Endothelial cell of umbilical vein (primary cell): Measurements from ENCODE around the gene TTC33. TPM values are rescaled to one million over a fixed set of nuclear protein-coding genes. Genes with fewer than 3 reads are reported as not detected.

Experiments used
- BruUV-seq: library from RNA; stranded (reverse); fragments of 400-500 nt; replicated peaks from 2 replicates; lab custom pipeline; 2021; lab: Mats Ljungman, UMichigan
- CTCF ChIA-PET: fragments of 300-600, 350-600 bp; sonication (Branson Sonifier 250); formaldehyde crosslinking; loops from one replicate; lab custom pipeline; 2021; ENCODE audit warnings: antibody characterized with exemption, inconsistent platforms; lab: Charles Lee
- POLR2A ChIA-PET: fragments of 300-600, 350-600 bp; sonication (Branson Sonifier 250); formaldehyde crosslinking; loops from one replicate; lab custom pipeline; 2021; ENCODE audit warnings: antibody characterized with exemption, inconsistent platforms; lab: Charles Lee
- DNase-seq: peaks from one replicate; pipeline ENCODE4 v3.0.0-alpha.2; 2011; ENCODE audit warnings: low read depth, low spot score
- FAIRE-seq: peaks from 2 replicates; lab custom pipeline; 2011; peaks lifted over from hg19 to GRCh38; lab: Jason Lieb, UNC
- H2AFZ ChIP-seq: 2 replicates; pipeline ENCODE4 v1.6.0; 2012; ENCODE audit warnings: low read depth, low read length, control low read depth, inconsistent platforms
- H3K27ac ChIP-seq: 2 replicates; pipeline ENCODE4 v1.5.1; 2011; ENCODE audit warnings: low read depth, mild to moderate bottlenecking, control low read depth, low read length, moderate library complexity; ENCODE audit not compliant: insufficient read depth
- H3K27me3 ChIP-seq, 2 experiments: 2 replicates each; pipeline versions ENCODE4 v1.6.0 to v1.6.1; 2011; ENCODE audit warnings: low read length in 2 of 2, mixed read lengths in 1 of 2; ENCODE audit not compliant: control insufficient read depth in 2 of 2, insufficient read depth in 2 of 2
- H3K36me3 ChIP-seq, 2 experiments: 2 replicates in 1 of 2; 3 replicates in 1 of 2; pipeline ENCODE4 v1.5.1; 2011; ENCODE audit warnings: low read length in 2 of 2, mild to moderate bottlenecking in 1 of 2, moderate library complexity in 1 of 2; ENCODE audit not compliant: control insufficient read depth in 2 of 2, insufficient read depth in 2 of 2; ENCODE audit errors: extremely low read depth in 1 of 2
- H3K4me1 ChIP-seq: 3 replicates; pipeline ENCODE4 v1.5.1; 2011; ENCODE audit warnings: mild to moderate bottlenecking, low read length; ENCODE audit not compliant: control insufficient read depth, insufficient read depth; ENCODE audit errors: extremely low read depth
- H3K4me2 ChIP-seq: 2 replicates; pipeline ENCODE4 v1.6.1; 2011; ENCODE audit warnings: low read length, control low read depth, mixed read lengths; ENCODE audit not compliant: insufficient read depth
- H3K4me3 ChIP-seq, 3 experiments: fragments of 200-600 bp in 1 of 3; sonication (generic), shearing (Covaris generic) in 1 of 3; replicated peaks in 1 of 3; 2 replicates each; pipeline ENCODE4 v1.5.1; 2011 to 2016; ENCODE audit warnings: control low read depth in 3 of 3, low read length in 3 of 3, mild to moderate bottlenecking in 2 of 3, inconsistent platforms in 1 of 3, low read depth in 1 of 3, moderate library complexity in 1 of 3; ENCODE audit not compliant: insufficient read depth in 1 of 3
- H3K79me2 ChIP-seq: 2 replicates; pipeline ENCODE4 v1.6.0; 2012; ENCODE audit warnings: low read length, inconsistent platforms; ENCODE audit not compliant: control insufficient read depth, insufficient read depth
- H3K9ac ChIP-seq: replicated peaks from 2 replicates; pipeline ENCODE3; 2011; ENCODE audit warnings: low read length, control low read depth; ENCODE audit not compliant: insufficient read depth; ENCODE audit errors: extremely low read depth
- H3K9me1 ChIP-seq: replicated peaks from 3 replicates; pipeline ENCODE4 v1.6.0; 2011; ENCODE audit warnings: mild to moderate bottlenecking, low read length; ENCODE audit not compliant: control insufficient read depth, insufficient read depth; ENCODE audit errors: extremely low read depth
- H3K9me3 ChIP-seq: replicated peaks from 2 replicates; pipeline ENCODE4 v1.5.1; 2012; ENCODE audit warnings: low read length, inconsistent platforms; ENCODE audit not compliant: control insufficient read depth, insufficient read depth
- H4K20me1 ChIP-seq: replicated peaks from 2 replicates; pipeline ENCODE3; 2011; ENCODE audit warnings: mild to moderate bottlenecking, low read length; ENCODE audit not compliant: control insufficient read depth, insufficient read depth; ENCODE audit errors: extremely low read depth
- CTCF ChIP-seq, 2 donors: IDR thresholded peaks; 1 replicate in 1 of 2; 2 replicates in 1 of 2; pipeline ENCODE4 v1.5.1; 2011; ENCODE audit warnings: low read length in 2 of 2, mild to moderate bottlenecking in 2 of 2, moderate library complexity in 2 of 2, control low read depth in 1 of 2, inconsistent platforms in 1 of 2, low read depth in 1 of 2; ENCODE audit not compliant: insufficient read depth in 1 of 2; ENCODE audit errors: extremely low read depth in 1 of 2
- EZH2 ChIP-seq: IDR thresholded peaks from 2 replicates; pipeline ENCODE4 v1.6.1; 2012; ENCODE audit warnings: borderline replicate concordance, low read depth, mild to moderate bottlenecking, moderate library complexity, low read length, inconsistent platforms; ENCODE audit not compliant: severe bottlenecking
- FOS ChIP-seq: IDR thresholded peaks from 2 replicates; pipeline ENCODE4 v1.6.1; 2011; ENCODE audit warnings: mild to moderate bottlenecking, low read length, moderate library complexity, borderline replicate concordance; ENCODE audit not compliant: insufficient read depth
- GATA2 ChIP-seq: IDR thresholded peaks from 2 replicates; pipeline ENCODE4 v1.7.0; 2011; ENCODE audit warnings: low read depth, mild to moderate bottlenecking, moderate library complexity, mixed read lengths, low read length; ENCODE audit not compliant: insufficient read length, insufficient read depth
- JUN ChIP-seq: IDR thresholded peaks from 2 replicates; pipeline ENCODE4 v1.6.1; 2011; ENCODE audit warnings: borderline replicate concordance, low read depth; ENCODE audit not compliant: insufficient read length, insufficient read depth
- MAX ChIP-seq: IDR thresholded peaks from 2 replicates; pipeline ENCODE4 v1.6.1; 2011; ENCODE audit not compliant: insufficient read depth, insufficient read length
- MYC ChIP-seq: IDR thresholded peaks from one replicate; pipeline ENCODE4 v1.6.1; 2011; ENCODE audit warnings: mild to moderate bottlenecking, low read depth, low read length
- POLR2A ChIP-seq: IDR thresholded peaks from 2 replicates; pipeline ENCODE4 v1.6.1; 2012; ENCODE audit warnings: low read depth, mild to moderate bottlenecking, control low read depth, low read length
- POLR2AphosphoS5 ChIP-seq: IDR thresholded peaks from 2 replicates; pipeline ENCODE4 v1.6.1; 2012; ENCODE audit warnings: low read depth, mild to moderate bottlenecking, control low read depth, low read length, moderate library complexity; ENCODE audit not compliant: insufficient read depth
- dilution Hi-C: fragments of 300-500 bp; cut with MboI; formaldehyde crosslinking; loops from one replicate; pipeline ENCODE4 v1.15.0; 2019; ENCODE audit warnings: low sequenced_read_pairs; ENCODE audit not compliant: extremely low pct_ligation_motif_present
- intact Hi-C: fragments of 100-400 bp; cut with micrococcal nuclease; formaldehyde crosslinking; loops from one replicate; pipeline ENCODE4 v1.10.0; 2022
- polyA plus RNA-seq, 4 experiments: library from polyadenylated mRNA; depleted of rRNA in 3 of 4; stranded (reverse) in 3 of 4; unstranded in 1 of 4; fragments of >200 nt; gene quantifications; 2 replicates each; pipeline versions ENCODE4 v1.2.1 to v1.2.3, GENCODE V29; 2011 to 2012; ENCODE audit warnings: missing spikeins in 1 of 4
- total RNA-seq: library from RNA; stranded (reverse); gene quantifications from 2 replicates; pipeline ENCODE4 v1.2.3, GENCODE V29; 2021

The TTC33 gene
- total and polyA plus RNA-seq, 2 donors (not counting 3 experiments of a cell fraction or from before 2014, with no cell fraction given), result 2.2 to 11.7 TPM

GRCh38 chr5:40733879-40734563 lies 21.7 kb downstream of the TTC33 start:
- POLR2A ChIA-PET, result interaction anchor here (0.7 to 1.2 kb wide), 3 partner anchors 54 to 531 kb away, joined by 3 read pairs; partner anchors contain the start of gene PTGER4
- Histone ChIP-seq H4K20me1 (no peaks in the 10 kb centered on the region), H3K9me1 (no peaks in the 10 kb centered on the region), H3K4me2 (peak overlapping the region; percentile 69), H3K27ac (peak overlapping the region; percentile 84), H3K9ac (peak overlapping the region; percentile 27), H3K36me3 (no peaks in the 10 kb centered on the region), H3K9me3 (no peaks in the 10 kb centered on the region), H2AFZ (peak overlapping the region; percentile 25), H3K27me3 (no peaks in the 10 kb centered on the region), H3K4me1 (peaks cover 36% of the 10 kb centered on the region), H3K79me2 (peaks cover 7% of the 10 kb centered on the region), H3K4me3 (no peak overlapping the region)
- DNase-seq (peak; percentile 57), FAIRE-seq (no peak)
- intact Hi-C loops, result loop anchor here (2.0 kb wide), 1 partner anchor 401 kb away; no protein-coding TSS in a partner anchor
- no peak for TF ChIP-seq POLR2AphosphoS5
- no peak for TF ChIP-seq CTCF (IDR thresholded peaks at IDR 0.05; ENCODE audit: extremely low read depth in 1 of 2, insufficient read depth in 1 of 2, low read depth in 1 of 2, low read length in 2 of 2)
- no peak for TF ChIP-seq POLR2A
- no peak for TF ChIP-seq JUN
- no peak for TF ChIP-seq MYC
- no peak for TF ChIP-seq GATA2
- no peak for TF ChIP-seq MAX
- TF ChIP-seq EZH2, result no peak
- TF ChIP-seq FOS, result no peak
- no TSS peak for BruUV-seq
- dilution Hi-C loops, result no loop called here
- CTCF ChIA-PET, result interaction anchor here (1.0 to 4.5 kb wide), 12 partner anchors 8 to 1135 kb away, joined by 3 to 72 read pairs (median 10); partner anchors contain the start of gene PTGER4
